HepG2 (cell line): ENCODE data around the gene LACTBL1. TPM values are rescaled to one million over a fixed set of nuclear protein-coding genes. Genes with fewer than 3 reads are reported as not detected.
A peak's percentile ranks its signal among the peaks of the same experiment; 100 is the strongest.

Source experiments
- CAMTA2 ChIP-seq: sonication (generic); formaldehyde crosslinking; IDR thresholded peaks from 2 replicates; pipeline ENCODE4 v1.4.0; 2020; ENCODE audit warnings: mild to moderate bottlenecking, missing genetic modification reagents, borderline replicate concordance
- CREB1 ChIP-seq, 2 experiments: fragments of 450-650 bp in 1 of 2; IDR thresholded peaks; 2 replicates each; pipeline ENCODE4 v1.6.1; 2016 to 2017; ENCODE audit warnings: control low read depth in 1 of 2, mild to moderate bottlenecking in 1 of 2, missing compliant biosample characterization in 1 of 2, missing genetic modification characterization in 1 of 2
- DNMT1 ChIP-seq: sonication (generic); formaldehyde crosslinking; IDR thresholded peaks from 2 replicates; pipeline ENCODE4 v1.5.1; 2020; ENCODE audit warnings: mild to moderate bottlenecking, missing genetic modification reagents
- HOXA3 ChIP-seq: sonication (generic); formaldehyde crosslinking; IDR thresholded peaks from 2 replicates; pipeline ENCODE4 v1.5.0; 2020; ENCODE audit warnings: missing genetic modification reagents
- KAT7 ChIP-seq: IDR thresholded peaks from 2 replicates; pipeline ENCODE4 v1.6.1; 2018; ENCODE audit warnings: borderline replicate concordance, missing compliant biosample characterization
- MIER3 ChIP-seq: IDR thresholded peaks from 2 replicates; pipeline ENCODE4 v1.6.1; 2016; ENCODE audit warnings: missing compliant biosample characterization, borderline replicate concordance
- MTA3 ChIP-seq: sonication (generic); formaldehyde crosslinking; IDR thresholded peaks from 2 replicates; pipeline ENCODE4 v1.4.0; 2020; ENCODE audit warnings: missing genetic modification reagents
- MTF2 ChIP-seq: sonication (generic); formaldehyde crosslinking; IDR thresholded peaks from 2 replicates; pipeline ENCODE4 v1.5.0; 2020; ENCODE audit warnings: missing genetic modification reagents, borderline replicate concordance
- NCOA2 ChIP-seq: sonication (generic); formaldehyde crosslinking; IDR thresholded peaks from 2 replicates; pipeline ENCODE4 v1.8.0; 2022; ENCODE audit warnings: inconsistent platforms
- RBAK ChIP-seq: sonication (generic); formaldehyde crosslinking; IDR thresholded peaks from 2 replicates; pipeline ENCODE4 v1.5.1; 2020; ENCODE audit warnings: mild to moderate bottlenecking, missing genetic modification reagents
- SETDB1 ChIP-seq: sonication (generic); formaldehyde crosslinking; IDR thresholded peaks from 2 replicates; pipeline ENCODE4 v1.5.1; 2020; ENCODE audit warnings: missing genetic modification reagents, mild to moderate bottlenecking, borderline replicate concordance
- ZFAT ChIP-seq: sonication (generic); formaldehyde crosslinking; conservative IDR thresholded peaks from 2 replicates; pipeline ENCODE4 v1.8.1; 2023; ENCODE audit warnings: missing genetic modification reagents, inconsistent platforms
- ZNF615 ChIP-seq: sonication (generic); formaldehyde crosslinking; IDR thresholded peaks from 2 replicates; pipeline ENCODE4 v1.5.0; 2020; ENCODE audit warnings: mild to moderate bottlenecking, missing genetic modification reagents, borderline replicate concordance
- ZNF780A ChIP-seq: sonication (generic); formaldehyde crosslinking; IDR thresholded peaks from 2 replicates; pipeline ENCODE4 v1.8.0; 2022; ENCODE audit warnings: mild to moderate bottlenecking, missing genetic modification reagents, moderate library complexity
- ZNF782 ChIP-seq: sonication (generic); formaldehyde crosslinking; IDR thresholded peaks from 2 replicates; pipeline ENCODE4 v1.4.0; 2020; ENCODE audit warnings: missing genetic modification reagents, mild to moderate bottlenecking, borderline replicate concordance
- ZNF816 ChIP-seq: sonication (generic); formaldehyde crosslinking; IDR thresholded peaks from 2 replicates; pipeline ENCODE4 v1.8.0; 2022; ENCODE audit warnings: missing genetic modification reagents, mild to moderate bottlenecking, borderline replicate concordance
- ZSCAN30 ChIP-seq: sonication (generic); formaldehyde crosslinking; IDR thresholded peaks from 2 replicates; pipeline ENCODE4 v1.5.0; 2020; ENCODE audit warnings: mild to moderate bottlenecking, missing genetic modification reagents
- polyA plus RNA-seq, 8 experiments: library from polyadenylated mRNA; depleted of rRNA in 3 of 8; stranded (reverse) in 7 of 8; unstranded in 1 of 8; fragments of >200 nt; fragmentation: Illumina TruSeq in 4 of 8; extraction: Trizol in 4 of 8; gene quantifications; 2 replicates each; pipeline versions ENCODE4 v1.2.1 to v1.2.3, GENCODE V29; 2011 to 2016; ENCODE audit warnings: low read depth in 4 of 8, missing spikeins in 1 of 8, mixed read lengths in 1 of 8; ENCODE audit not compliant: insufficient read depth in 1 of 8
- total RNA-seq, 5 experiments: library from RNA; depleted of rRNA; stranded (reverse); fragments of >200 nt; fragmentation: Illumina TruSeq; extraction: Trizol; gene quantifications; 2 replicates each; pipeline ENCODE4 v1.2.3, GENCODE V29; 2016; ENCODE audit warnings: low read depth in 1 of 5
- TF ChIP-seq, protein P1 (sequence below): sonication (generic); formaldehyde crosslinking; IDR thresholded peaks from 2 replicates; pipeline ENCODE4 v1.5.0; 2020; ENCODE audit warnings: mild to moderate bottlenecking, missing genetic modification reagents, borderline replicate concordance
- TF ChIP-seq, protein P2 (sequence below): sonication (generic); formaldehyde crosslinking; IDR thresholded peaks from 2 replicates; pipeline ENCODE4 v1.5.0; 2020; ENCODE audit warnings: missing genetic modification reagents
- TF ChIP-seq, protein P3 (sequence below): sonication (generic); formaldehyde crosslinking; IDR thresholded peaks from 2 replicates; pipeline ENCODE4 v1.5.0; 2020; ENCODE audit warnings: missing genetic modification reagents
- TF ChIP-seq, protein P4 (sequence below): sonication (generic); formaldehyde crosslinking; IDR thresholded peaks from 2 replicates; pipeline ENCODE4 v1.8.1; 2023; ENCODE audit warnings: mild to moderate bottlenecking, missing genetic modification reagents
- TF ChIP-seq, protein P5 (sequence below): sonication (generic); formaldehyde crosslinking; IDR thresholded peaks from 2 replicates; pipeline ENCODE4 v1.5.0; 2020; ENCODE audit warnings: missing genetic modification reagents

The LACTBL1 gene
- total and polyA plus RNA-seq, 2 of the 13 experiments (the other 11 are each of a cell fraction or from before 2014, with no cell fraction given): 0.12 to 1.3 TPM

DNA sequence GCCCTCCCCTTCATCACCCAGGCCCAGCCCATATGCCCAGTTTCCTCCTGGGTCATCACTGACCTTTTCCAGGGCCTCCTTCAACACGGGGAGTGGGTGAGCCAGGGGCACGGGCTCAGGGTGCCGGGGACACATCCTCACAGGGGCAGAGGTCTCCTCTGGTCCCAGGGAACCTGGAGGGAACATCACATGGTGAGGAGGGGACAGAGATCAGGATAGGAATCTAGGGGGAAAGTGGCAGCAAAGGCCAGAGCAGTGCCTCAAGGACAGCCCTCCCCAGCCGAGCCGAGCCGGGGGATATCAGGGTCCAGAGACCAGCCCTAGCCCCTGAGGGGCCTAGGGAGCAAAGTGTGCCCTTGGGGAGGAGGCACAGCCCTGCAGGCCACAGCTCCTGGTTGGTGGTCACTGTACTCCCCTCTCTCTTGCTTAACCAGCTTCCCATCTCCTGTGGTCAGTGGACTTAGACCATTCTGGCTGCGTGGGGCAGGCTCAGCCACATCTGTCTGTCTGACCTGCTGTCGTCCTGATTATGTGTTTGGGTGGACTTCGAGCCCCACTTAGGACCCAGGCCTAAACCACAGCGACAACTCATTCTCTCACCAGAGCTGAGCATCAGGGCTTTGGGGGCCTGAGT is 9.5 kb downstream of the LACTBL1 start (continued):
- TF ChIP-seq NCOA2 (CRISPR knock-in tag) (peak; percentile 51; the same call in 1 of the 2 replicates), KAT7 (CRISPR knock-in tag) (no peak), CREB1 (IDR thresholded peaks at IDR 0.05) (no peak), CREB1 (CRISPR knock-in tag; IDR thresholded peaks at IDR 0.05) (no peak; the same call in 1 of the 2 replicates), SETDB1 (CRISPR knock-in tag) (no peak), RBAK (CRISPR knock-in tag) (no peak), ZFAT (CRISPR knock-in tag) (no peak), MTA3 (no peak), ZSCAN30 (CRISPR knock-in tag) (no peak), ZNF782 (CRISPR knock-in tag) (no peak), ZNF816 (CRISPR knock-in tag) (no peak), MIER3 (CRISPR knock-in tag) (no peak; the same call in 1 of the 2 replicates), MTF2 (no peak), HOXA3 (CRISPR knock-in tag) (peak; percentile 73; the same call in 1 of the 2 replicates), ZNF780A (CRISPR knock-in tag) (no peak), ZNF615 (CRISPR knock-in tag) (no peak), DNMT1 (CRISPR knock-in tag) (no peak), CAMTA2 (no peak)
- TF ChIP-seq, protein P1, sequence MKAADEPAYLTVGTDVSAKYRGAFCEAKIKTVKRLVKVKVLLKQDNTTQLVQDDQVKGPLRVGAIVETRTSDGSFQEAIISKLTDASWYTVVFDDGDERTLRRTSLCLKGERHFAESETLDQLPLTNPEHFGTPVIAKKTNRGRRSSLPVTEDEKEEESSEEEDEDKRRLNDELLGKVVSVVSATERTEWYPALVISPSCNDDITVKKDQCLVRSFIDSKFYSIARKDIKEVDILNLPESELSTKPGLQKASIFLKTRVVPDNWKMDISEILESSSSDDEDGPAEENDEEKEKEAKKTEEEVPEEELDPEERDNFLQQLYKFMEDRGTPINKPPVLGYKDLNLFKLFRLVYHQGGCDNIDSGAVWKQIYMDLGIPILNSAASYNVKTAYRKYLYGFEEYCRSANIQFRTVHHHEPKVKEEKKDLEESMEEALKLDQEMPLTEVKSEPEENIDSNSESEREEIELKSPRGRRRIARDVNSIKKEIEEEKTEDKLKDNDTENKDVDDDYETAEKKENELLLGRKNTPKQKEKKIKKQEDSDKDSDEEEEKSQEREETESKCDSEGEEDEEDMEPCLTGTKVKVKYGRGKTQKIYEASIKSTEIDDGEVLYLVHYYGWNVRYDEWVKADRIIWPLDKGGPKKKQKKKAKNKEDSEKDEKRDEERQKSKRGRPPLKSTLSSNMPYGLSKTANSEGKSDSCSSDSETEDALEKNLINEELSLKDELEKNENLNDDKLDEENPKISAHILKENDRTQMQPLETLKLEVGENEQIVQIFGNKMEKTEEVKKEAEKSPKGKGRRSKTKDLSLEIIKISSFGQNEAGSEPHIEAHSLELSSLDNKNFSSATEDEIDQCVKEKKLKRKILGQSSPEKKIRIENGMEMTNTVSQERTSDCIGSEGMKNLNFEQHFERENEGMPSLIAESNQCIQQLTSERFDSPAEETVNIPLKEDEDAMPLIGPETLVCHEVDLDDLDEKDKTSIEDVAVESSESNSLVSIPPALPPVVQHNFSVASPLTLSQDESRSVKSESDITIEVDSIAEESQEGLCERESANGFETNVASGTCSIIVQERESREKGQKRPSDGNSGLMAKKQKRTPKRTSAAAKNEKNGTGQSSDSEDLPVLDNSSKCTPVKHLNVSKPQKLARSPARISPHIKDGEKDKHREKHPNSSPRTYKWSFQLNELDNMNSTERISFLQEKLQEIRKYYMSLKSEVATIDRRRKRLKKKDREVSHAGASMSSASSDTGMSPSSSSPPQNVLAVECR (CRISPR knock-in tag): peak; percentile 71; the same call in 1 of the 2 replicates
- TF ChIP-seq, protein P2, sequence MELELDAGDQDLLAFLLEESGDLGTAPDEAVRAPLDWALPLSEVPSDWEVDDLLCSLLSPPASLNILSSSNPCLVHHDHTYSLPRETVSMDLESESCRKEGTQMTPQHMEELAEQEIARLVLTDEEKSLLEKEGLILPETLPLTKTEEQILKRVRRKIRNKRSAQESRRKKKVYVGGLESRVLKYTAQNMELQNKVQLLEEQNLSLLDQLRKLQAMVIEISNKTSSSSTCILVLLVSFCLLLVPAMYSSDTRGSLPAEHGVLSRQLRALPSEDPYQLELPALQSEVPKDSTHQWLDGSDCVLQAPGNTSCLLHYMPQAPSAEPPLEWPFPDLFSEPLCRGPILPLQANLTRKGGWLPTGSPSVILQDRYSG (CRISPR knock-in tag): no peak
- TF ChIP-seq, protein P3, sequence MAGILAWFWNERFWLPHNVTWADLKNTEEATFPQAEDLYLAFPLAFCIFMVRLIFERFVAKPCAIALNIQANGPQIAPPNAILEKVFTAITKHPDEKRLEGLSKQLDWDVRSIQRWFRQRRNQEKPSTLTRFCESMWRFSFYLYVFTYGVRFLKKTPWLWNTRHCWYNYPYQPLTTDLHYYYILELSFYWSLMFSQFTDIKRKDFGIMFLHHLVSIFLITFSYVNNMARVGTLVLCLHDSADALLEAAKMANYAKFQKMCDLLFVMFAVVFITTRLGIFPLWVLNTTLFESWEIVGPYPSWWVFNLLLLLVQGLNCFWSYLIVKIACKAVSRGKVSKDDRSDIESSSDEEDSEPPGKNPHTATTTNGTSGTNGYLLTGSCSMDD (CRISPR knock-in tag): no peak
- TF ChIP-seq, protein P4, sequence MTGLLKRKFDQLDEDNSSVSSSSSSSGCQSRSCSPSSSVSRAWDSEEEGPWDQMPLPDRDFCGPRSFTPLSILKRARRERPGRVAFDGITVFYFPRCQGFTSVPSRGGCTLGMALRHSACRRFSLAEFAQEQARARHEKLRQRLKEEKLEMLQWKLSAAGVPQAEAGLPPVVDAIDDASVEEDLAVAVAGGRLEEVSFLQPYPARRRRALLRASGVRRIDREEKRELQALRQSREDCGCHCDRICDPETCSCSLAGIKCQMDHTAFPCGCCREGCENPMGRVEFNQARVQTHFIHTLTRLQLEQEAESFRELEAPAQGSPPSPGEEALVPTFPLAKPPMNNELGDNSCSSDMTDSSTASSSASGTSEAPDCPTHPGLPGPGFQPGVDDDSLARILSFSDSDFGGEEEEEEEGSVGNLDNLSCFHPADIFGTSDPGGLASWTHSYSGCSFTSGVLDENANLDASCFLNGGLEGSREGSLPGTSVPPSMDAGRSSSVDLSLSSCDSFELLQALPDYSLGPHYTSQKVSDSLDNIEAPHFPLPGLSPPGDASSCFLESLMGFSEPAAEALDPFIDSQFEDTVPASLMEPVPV (CRISPR knock-in tag): peak; percentile 45; the same call in 1 of the 2 replicates
- TF ChIP-seq, protein P5, sequence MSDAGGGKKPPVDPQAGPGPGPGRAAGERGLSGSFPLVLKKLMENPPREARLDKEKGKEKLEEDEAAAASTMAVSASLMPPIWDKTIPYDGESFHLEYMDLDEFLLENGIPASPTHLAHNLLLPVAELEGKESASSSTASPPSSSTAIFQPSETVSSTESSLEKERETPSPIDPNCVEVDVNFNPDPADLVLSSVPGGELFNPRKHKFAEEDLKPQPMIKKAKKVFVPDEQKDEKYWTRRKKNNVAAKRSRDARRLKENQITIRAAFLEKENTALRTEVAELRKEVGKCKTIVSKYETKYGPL (CRISPR knock-in tag): no peak
